DOHH2 (cell line): ENCODE measurements around the gene MEGF8.

Experiments used
- CTCF ChIP-seq: fragments of 200-600 bp; sonication (generic); IDR thresholded peaks from one replicate; pipeline ENCODE4 v1.5.1; 2014; ENCODE audit warnings: antibody characterized with exemption, mild to moderate bottlenecking, low read depth, low read length; ENCODE audit not compliant: poor library complexity, severe bottlenecking
- EZH2phosphoT487 ChIP-seq: fragments of 200-600 bp; sonication (generic); IDR thresholded peaks from 2 replicates; pipeline ENCODE4 v1.6.1; 2017; ENCODE audit warnings: borderline replicate concordance, mild to moderate bottlenecking, antibody characterized with exemption, low read length, moderate library complexity, mixed read lengths

GRCh38 chr19:42411581-42412178 is 86.2 kb downstream of the MEGF8 start:
- TF ChIP-seq CTCF: no peak
- no peak for TF ChIP-seq EZH2phosphoT487
